Jurkat, Clone E6-1 (cell line): ENCODE measurements around the gene CCDC141.
A peak's percentile ranks its signal among the peaks of the same experiment; 100 is the strongest.

Source experiments
- DNase-seq: peaks from one replicate; pipeline ENCODE4 v3.0.0-alpha.2; 2011; ENCODE audit warnings: low read depth, low spot score
- H3K4me3 ChIP-seq: 2 replicates; pipeline ENCODE4 v1.5.1; 2011; ENCODE audit warnings: mild to moderate bottlenecking, low read length, control low read depth, moderate library complexity

The CCDC141 gene

GRCh38 chr2:178811045-178811444 is 238.9 kb downstream of the CCDC141 start:
- DNase-seq: no peak
- no peak overlapping the region for H3K4me3 ChIP-seq

DNA sequence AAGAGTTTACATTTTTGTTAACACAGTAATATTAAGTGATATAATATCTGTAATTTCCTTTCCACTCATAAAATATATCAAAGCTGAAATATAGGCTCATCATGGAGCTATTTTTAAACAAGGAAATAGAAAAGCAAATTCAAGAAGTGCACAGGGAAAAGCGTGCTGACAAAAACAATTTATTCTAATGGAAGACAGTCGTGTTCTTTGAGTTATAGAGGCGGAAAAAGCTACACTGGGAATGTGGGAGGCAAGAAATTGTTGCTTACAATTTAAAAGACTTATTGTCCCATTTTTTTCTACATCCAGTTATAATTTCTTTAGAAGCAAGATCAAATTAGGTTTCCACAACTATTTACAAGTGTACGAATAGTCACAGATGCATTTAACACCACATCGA is 239.5 kb downstream of the CCDC141 start:
- no peak for DNase-seq
- no peak overlapping the region for H3K4me3 ChIP-seq

GRCh38 chr2:178807227-178808008 is 242.5 kb downstream of the CCDC141 start, which contains the start of gene TTN:
TSS of gene TTN (minus strand) at chr2:178807423. CDS start at chr2:178804642, 2,781 bp downstream.
- no peak within 1 kb of the TSS for H3K4me3 ChIP-seq
- DNase-seq: no peak

- DNase-seq: no peak
- no peak overlapping the region for H3K4me3 ChIP-seq
Measured at GRCh38 chr2:178806543-178806942, 243.4 kb downstream of the CCDC141 start.

GRCh38 chr2:178805457-178805856 is 244.5 kb downstream of the CCDC141 start:
- H3K4me3 ChIP-seq: no peak overlapping the region
- DNase-seq: no peak

DNA sequence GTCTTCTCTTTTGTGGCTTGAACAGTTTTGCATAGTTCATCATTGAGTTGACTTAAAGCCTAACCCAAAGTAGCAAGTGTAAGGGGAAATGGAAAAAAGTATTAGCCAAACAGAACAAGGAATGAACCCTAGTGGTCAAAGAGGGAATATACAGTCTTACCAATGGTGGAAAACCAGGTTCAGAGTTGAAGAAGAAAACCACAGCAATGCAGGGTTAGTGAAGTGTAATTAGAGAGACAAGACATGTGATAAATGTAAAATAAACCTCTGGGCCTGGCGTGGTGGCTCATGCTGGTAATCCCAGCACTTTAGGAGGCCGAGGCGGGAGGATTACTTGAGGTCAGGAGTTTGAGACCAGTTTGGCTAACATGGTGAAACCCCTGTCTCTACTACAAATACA is 245.1 kb downstream of the CCDC141 start:
- peak; percentile 38 for DNase-seq
- no peak overlapping the region for H3K4me3 ChIP-seq

GRCh38 chr2:178800510-178800909 is 249.4 kb downstream of the CCDC141 start:
- no peak for DNase-seq
- H3K4me3 ChIP-seq: no peak overlapping the region

GRCh38 chr2:178799305-178799704 is 250.6 kb downstream of the CCDC141 start:
- no peak for DNase-seq
- H3K4me3 ChIP-seq: no peak overlapping the region

GRCh38 chr2:178796079-178796677 is 253.8 kb downstream of the CCDC141 start:
- DNase-seq: peak; percentile 37
- H3K4me3 ChIP-seq: no peak overlapping the region

- DNase-seq: no peak
- no peak overlapping the region for H3K4me3 ChIP-seq
Measured at GRCh38 chr2:178787934-178788333, 262.0 kb downstream of the CCDC141 start.

DNA sequence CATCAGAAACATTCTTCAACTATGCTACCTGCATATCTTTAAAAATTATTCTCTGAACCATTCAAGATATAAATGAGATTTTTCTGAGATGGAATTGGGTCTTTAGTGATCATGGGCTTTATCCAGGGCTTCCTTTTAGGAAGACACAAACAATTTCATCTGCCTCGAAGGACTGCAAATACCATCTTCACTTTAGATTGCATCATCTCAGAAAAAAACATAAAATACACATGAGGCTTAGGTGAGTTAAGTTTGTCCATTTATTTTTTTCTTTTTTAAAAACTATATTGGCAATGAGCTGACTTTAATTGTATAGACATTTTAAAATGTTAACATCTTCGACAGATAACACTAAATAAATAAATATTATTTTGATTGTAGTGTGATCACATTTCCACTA is 262.8 kb downstream of the CCDC141 start:
- no peak for DNase-seq
- no peak overlapping the region for H3K4me3 ChIP-seq

GRCh38 chr2:178783889-178784288 is 266.0 kb downstream of the CCDC141 start:
- H3K4me3 ChIP-seq: no peak overlapping the region
- no peak for DNase-seq

- no peak for DNase-seq
- no peak overlapping the region for H3K4me3 ChIP-seq
Measured at GRCh38 chr2:178782236-178782635, 267.7 kb downstream of the CCDC141 start.
